NCI-H2171 (cell line): ENCODE measurements around the gene OR56A3.
"Not testable (repeated sequence)": the region's sequence is repeated elsewhere in the genome, so short reads cannot be mapped to it uniquely, and the experiment has no call there.

Experiments used
- DNase-seq: peaks from one replicate; lab custom pipeline; 2025; lab: John Stamatoyannopoulos, UW

Gene OR56A3

GRCh38 chr11:5941951-5942350, at the start of gene OR56A3:
TSS of gene OR56A3 (plus strand) at chr11:5942251. CDS start at chr11:5947347, 5,096 bp downstream.
- no peak for DNase-seq

GRCh38 chr11:5892908-5893307, 49.1 kb upstream of the OR56A3 start, which contains the start of gene OR52E5:
TSS of gene OR52E5 (plus strand) at chr11:5893208. CDS start at chr11:5900777, 7,569 bp downstream.
- no peak for DNase-seq

- DNase-seq: no peak
These were observed 42.5 kb upstream of the OR56A3 start for GRCh38 chr11:5899534-5899933.

- DNase-seq: no peak
These were observed 31.5 kb upstream of the OR56A3 start for GRCh38 chr11:5910540-5910939.

- no peak for DNase-seq
These were observed 19.2 kb upstream of the OR56A3 start for GRCh38 chr11:5922749-5923426.

- DNase-seq: no peak
These were observed 18.6 kb upstream of the OR56A3 start for GRCh38 chr11:5923427-5923776.

GRCh38 chr11:5923794-5924193, 18.3 kb upstream of the OR56A3 start:
- no peak for DNase-seq

GRCh38 chr11:5928271-5928670, 13.8 kb upstream of the OR56A3 start:
- no peak for DNase-seq

- no peak for DNase-seq
These were observed 13.2 kb upstream of the OR56A3 start for GRCh38 chr11:5928811-5929210.

GRCh38 chr11:5929571-5930368, 12.3 kb upstream of the OR56A3 start:
- no peak for DNase-seq

- no peak for DNase-seq
These were observed 11.4 kb upstream of the OR56A3 start for GRCh38 chr11:5930614-5931013.

- DNase-seq: no peak
These were observed 11.0 kb upstream of the OR56A3 start for GRCh38 chr11:5931061-5931460.

- no peak for DNase-seq
These were observed 9.4 kb upstream of the OR56A3 start for GRCh38 chr11:5932671-5933070.

GRCh38 chr11:5933116-5933515, 8.9 kb upstream of the OR56A3 start:
- no peak for DNase-seq

- DNase-seq: no peak
These were observed 4.0 kb upstream of the OR56A3 start for GRCh38 chr11:5937868-5938602.

GRCh38 chr11:5938603-5938965, 3.5 kb upstream of the OR56A3 start:
- DNase-seq: no peak

- DNase-seq: no peak
These were observed 1.3 kb upstream of the OR56A3 start for GRCh38 chr11:5940748-5941147.

- DNase-seq: no peak
These were observed 13.5 kb downstream of the OR56A3 start for GRCh38 chr11:5955586-5955985.

GRCh38 chr11:5960704-5961320, 18.8 kb downstream of the OR56A3 start:
- not testable (repeated sequence) for DNase-seq

- DNase-seq: no peak
These were observed 24.9 kb downstream of the OR56A3 start for GRCh38 chr11:5966958-5967357.

- DNase-seq: no peak
These were observed 25.7 kb downstream of the OR56A3 start for GRCh38 chr11:5967708-5968107.

GRCh38 chr11:5968394-5968793, 26.3 kb downstream of the OR56A3 start, which contains the start of gene OR56A5:
TSS of gene OR56A5 (minus strand) at chr11:5968494. CDS start at chr11:5968494, 0 bp downstream.
- no peak for DNase-seq
